Upper lobe of left lung (tissue), 6 donors: Measurements from ENCODE around the gene TMPRSS7. TPM values are rescaled to one million over a fixed set of nuclear protein-coding genes. Genes with fewer than 3 reads are reported as not detected.

Source experiments
- ATAC-seq, 2 donors: fragments of 200-7000 bp; cut with Tn5 transposase; one replicate each; pipeline ENCODE4 v1.9.1; 2022; ENCODE audit warnings: mild to moderate bottlenecking in 2 of 2, moderate library complexity in 2 of 2; ENCODE audit not compliant: low FRiP score in 2 of 2
- DNase-seq, 2 donors: peaks; one replicate each; pipeline ENCODE4 v3.0.0-alpha.2; 2019 to 2020
- H3K27ac ChIP-seq, 4 donors: fragments of 200-600 bp; sonication (generic); one replicate each; pipeline ENCODE4 v1.5.1; 2016 to 2019
- H3K27me3 ChIP-seq, 4 donors: fragments of 200-600 bp; sonication (generic); one replicate each; pipeline ENCODE4 v1.5.1; 2017 to 2019
- H3K36me3 ChIP-seq, 4 donors: fragments of 200-600 bp; sonication (generic); one replicate each; pipeline ENCODE4 v1.5.1; 2016 to 2019
- H3K4me1 ChIP-seq, 4 donors: fragments of 200-600 bp; sonication (generic); one replicate each; pipeline ENCODE4 v1.5.1; 2018 to 2019
- H3K4me3 ChIP-seq, 4 donors: fragments of 200-600 bp; sonication (generic); one replicate each; pipeline ENCODE4 v1.5.1; 2017 to 2019; ENCODE audit warnings: mild to moderate bottlenecking in 2 of 4, moderate library complexity in 1 of 4
- H3K9me3 ChIP-seq, 4 donors: fragments of 200-600 bp; sonication (generic); one replicate each; pipeline ENCODE4 v1.5.1; 2018 to 2019
- EP300 ChIP-seq, 4 donors: sonication (generic); formaldehyde crosslinking; IDR thresholded peaks; one replicate each; pipeline ENCODE4 v1.5.1; 2017; ENCODE audit warnings: antibody characterized with exemption in 4 of 4, control low read depth in 2 of 4
- POLR2A ChIP-seq, 4 donors: fragments of 450-650 bp; IDR thresholded peaks; one replicate each; pipeline ENCODE4 v1.5.1; 2016 to 2017; ENCODE audit warnings: antibody characterized with exemption in 4 of 4, mild to moderate bottlenecking in 2 of 4
- POLR2AphosphoS5 ChIP-seq, 2 donors: sonication (generic); formaldehyde crosslinking; IDR thresholded peaks; one replicate each; pipeline ENCODE4 v1.5.1; 2017; ENCODE audit warnings: antibody characterized with exemption in 2 of 2
- WGBS, 2 donors: methylation state at CpG; one replicate each; pipeline ENCODE4 v1.1.5; 2017 to 2018; 5-methylcytosine and 5-hydroxymethylcytosine counted together
- total RNA-seq, 6 donors: library from RNA; depleted of rRNA in 4 of 6; stranded (reverse); fragments of >200 nt in 4 of 6; gene quantifications; one replicate each; pipeline versions ENCODE4 v1.1.0 to v1.2.1, GENCODE V29; 2016 to 2021
- TF ChIP-seq, protein P1 (sequence below), 6 experiments: fragments of 450-650 bp in 4 of 6; fragments of 200-600 bp in 2 of 6; sonication (generic) in 2 of 6; IDR thresholded peaks; one replicate each; pipeline ENCODE4 v1.5.1; 2016 to 2019; ENCODE audit warnings: antibody characterized with exemption in 6 of 6
- donor health status: DM: no; HTN: no; CAD: no; lungs with moderate emphysema.
- donor health status: DM: no; HTN: yes; CAD: no; lungs with severe emphysema.

TMPRSS7 gene, protein sequence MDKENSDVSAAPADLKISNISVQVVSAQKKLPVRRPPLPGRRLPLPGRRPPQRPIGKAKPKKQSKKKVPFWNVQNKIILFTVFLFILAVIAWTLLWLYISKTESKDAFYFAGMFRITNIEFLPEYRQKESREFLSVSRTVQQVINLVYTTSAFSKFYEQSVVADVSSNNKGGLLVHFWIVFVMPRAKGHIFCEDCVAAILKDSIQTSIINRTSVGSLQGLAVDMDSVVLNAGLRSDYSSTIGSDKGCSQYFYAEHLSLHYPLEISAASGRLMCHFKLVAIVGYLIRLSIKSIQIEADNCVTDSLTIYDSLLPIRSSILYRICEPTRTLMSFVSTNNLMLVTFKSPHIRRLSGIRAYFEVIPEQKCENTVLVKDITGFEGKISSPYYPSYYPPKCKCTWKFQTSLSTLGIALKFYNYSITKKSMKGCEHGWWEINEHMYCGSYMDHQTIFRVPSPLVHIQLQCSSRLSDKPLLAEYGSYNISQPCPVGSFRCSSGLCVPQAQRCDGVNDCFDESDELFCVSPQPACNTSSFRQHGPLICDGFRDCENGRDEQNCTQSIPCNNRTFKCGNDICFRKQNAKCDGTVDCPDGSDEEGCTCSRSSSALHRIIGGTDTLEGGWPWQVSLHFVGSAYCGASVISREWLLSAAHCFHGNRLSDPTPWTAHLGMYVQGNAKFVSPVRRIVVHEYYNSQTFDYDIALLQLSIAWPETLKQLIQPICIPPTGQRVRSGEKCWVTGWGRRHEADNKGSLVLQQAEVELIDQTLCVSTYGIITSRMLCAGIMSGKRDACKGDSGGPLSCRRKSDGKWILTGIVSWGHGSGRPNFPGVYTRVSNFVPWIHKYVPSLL
- under 1 TPM in 3 of 6 donors, not detected in 3; 0.15 to 0.39 (median 0.29) TPM for total RNA-seq

DNA sequence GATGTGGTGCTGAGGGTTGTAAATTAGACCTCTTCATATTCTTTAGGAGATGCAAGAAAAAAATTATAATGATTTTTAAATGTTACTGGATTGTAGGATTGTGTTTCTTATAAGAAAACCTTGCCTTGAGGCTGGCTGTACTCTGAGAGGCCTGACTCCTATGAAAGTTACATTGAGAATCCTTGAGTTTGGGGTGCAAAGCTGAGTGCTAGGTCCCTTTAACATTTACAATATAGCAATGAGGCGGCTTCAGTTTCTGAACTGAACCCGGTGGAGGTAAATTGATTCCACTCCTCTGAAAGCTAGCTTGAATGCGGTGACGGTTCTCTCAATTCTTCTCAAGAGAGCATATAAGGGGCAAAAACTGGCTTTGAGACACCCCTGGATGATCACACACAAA, at the start of gene TMPRSS7:
TSS of gene TMPRSS7 (plus strand) at position 301 of the 400 bp plus-strand sequence. CDS start 110 bp downstream, outside the sequence.
- H3K27ac ChIP-seq: no peak within 1 kb of the TSS
- ATAC-seq (no peak), DNase-seq (no peak)
- H3K36me3 ChIP-seq: no peaks in the 10 kb centered on the region
- TF ChIP-seq POLR2A (IDR thresholded peaks at IDR 0.05): no peak
- TF ChIP-seq EP300 (IDR thresholded peaks at IDR 0.05): no peak
- TF ChIP-seq, protein P1, sequence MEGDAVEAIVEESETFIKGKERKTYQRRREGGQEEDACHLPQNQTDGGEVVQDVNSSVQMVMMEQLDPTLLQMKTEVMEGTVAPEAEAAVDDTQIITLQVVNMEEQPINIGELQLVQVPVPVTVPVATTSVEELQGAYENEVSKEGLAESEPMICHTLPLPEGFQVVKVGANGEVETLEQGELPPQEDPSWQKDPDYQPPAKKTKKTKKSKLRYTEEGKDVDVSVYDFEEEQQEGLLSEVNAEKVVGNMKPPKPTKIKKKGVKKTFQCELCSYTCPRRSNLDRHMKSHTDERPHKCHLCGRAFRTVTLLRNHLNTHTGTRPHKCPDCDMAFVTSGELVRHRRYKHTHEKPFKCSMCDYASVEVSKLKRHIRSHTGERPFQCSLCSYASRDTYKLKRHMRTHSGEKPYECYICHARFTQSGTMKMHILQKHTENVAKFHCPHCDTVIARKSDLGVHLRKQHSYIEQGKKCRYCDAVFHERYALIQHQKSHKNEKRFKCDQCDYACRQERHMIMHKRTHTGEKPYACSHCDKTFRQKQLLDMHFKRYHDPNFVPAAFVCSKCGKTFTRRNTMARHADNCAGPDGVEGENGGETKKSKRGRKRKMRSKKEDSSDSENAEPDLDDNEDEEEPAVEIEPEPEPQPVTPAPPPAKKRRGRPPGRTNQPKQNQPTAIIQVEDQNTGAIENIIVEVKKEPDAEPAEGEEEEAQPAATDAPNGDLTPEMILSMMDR (IDR thresholded peaks at IDR 0.05): no peak
- no peak for TF ChIP-seq POLR2AphosphoS5 (IDR thresholded peaks at IDR 0.05)
- H3K4me1 ChIP-seq: no peaks in the 10 kb centered on the region
- H3K9me3 ChIP-seq: no peaks in the 10 kb centered on the region
- H3K27me3 ChIP-seq: no peaks in the 10 kb centered on the region
- WGBS, 2 donors: 94 to 97% methylated on average over 4 of the region's 4 CpGs
- H3K4me3 ChIP-seq: no peak within 1 kb of the TSS

DNA sequence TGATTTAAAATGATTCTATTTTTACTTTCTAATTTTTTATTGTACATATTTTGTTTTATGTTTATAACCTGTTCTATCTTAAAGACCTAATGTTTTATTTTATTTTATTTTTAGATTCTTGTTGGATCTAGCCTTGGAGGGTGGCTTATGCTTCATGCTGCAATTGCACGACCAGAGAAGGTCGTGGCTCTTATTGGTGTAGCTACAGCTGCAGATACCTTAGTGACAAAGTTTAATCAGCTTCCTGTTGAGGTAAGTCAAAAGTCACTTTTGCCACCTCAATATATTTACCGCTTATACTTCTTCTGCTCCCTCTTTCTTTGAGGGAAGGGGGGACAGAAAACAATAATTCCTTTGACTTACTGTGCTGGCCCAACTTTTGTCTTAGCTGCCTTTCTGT, 47.7 kb upstream of the TMPRSS7 start:
- Histone ChIP-seq H3K27ac (no peak overlapping the region), H3K36me3 (peaks cover 3 to 41% (median 14%) of the 10 kb centered on the region in 4 donors), H3K4me1 (peaks cover 0 to 7% (median 0%) of the 10 kb centered on the region in 4 donors), H3K27me3 (no peaks in the 10 kb centered on the region), H3K9me3 (no peaks in the 10 kb centered on the region), H3K4me3 (no peak overlapping the region)
- WGBS, 2 donors: 82 to 91% methylated on average over 3 of the region's 3 CpGs
- no peak for ATAC-seq
- no peak for DNase-seq
- TF ChIP-seq POLR2A (IDR thresholded peaks at IDR 0.05): no peak
- TF ChIP-seq, protein P1 (IDR thresholded peaks at IDR 0.05): no peak
- no peak for TF ChIP-seq POLR2AphosphoS5 (IDR thresholded peaks at IDR 0.05)
- no peak for TF ChIP-seq EP300 (IDR thresholded peaks at IDR 0.05)

DNA sequence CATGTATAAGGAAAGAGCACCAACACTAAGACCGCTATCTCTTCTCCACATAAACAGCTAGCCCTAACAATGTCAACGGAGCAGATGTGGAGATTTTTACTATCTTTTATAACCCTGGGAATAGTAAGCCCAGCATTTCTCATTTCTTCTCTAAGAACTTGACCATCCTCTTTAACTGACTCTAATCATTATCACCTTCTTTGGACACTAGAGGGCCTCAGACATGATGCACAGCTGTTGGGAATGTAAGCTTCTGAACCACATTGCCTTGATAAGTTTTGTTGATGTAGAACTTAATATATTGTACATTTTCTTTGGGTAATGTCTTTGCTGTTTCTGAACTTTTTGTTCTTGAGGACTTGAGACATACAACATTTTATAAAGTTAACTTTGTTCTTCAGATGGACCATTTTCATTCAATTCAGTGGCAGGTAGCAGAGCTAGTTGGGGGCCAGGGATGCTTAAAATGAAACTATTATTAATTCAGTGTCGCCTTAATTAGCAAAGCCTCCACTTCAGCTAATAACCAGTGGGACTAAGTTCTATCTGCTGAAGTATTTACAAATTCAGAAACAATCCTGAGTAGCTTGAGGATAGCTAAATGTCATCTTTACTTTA, 45.4 kb upstream of the TMPRSS7 start:
- Histone ChIP-seq H3K9me3 (no peaks in the 10 kb centered on the region), H3K36me3 (peaks cover 3 to 57% (median 16%) of the 10 kb centered on the region in 4 donors), H3K4me1 (no peaks in the 10 kb centered on the region), H3K4me3 (no peak overlapping the region), H3K27ac (no peak overlapping the region), H3K27me3 (no peaks in the 10 kb centered on the region)
- WGBS, 2 donors: 66 to 69% methylated on average over 3 of the region's 3 CpGs
- DNase-seq (no peak), ATAC-seq (peak in 1 of 2 donors; percentile 79)
- TF ChIP-seq POLR2AphosphoS5 (IDR thresholded peaks at IDR 0.05): no peak
- TF ChIP-seq, protein P1 (IDR thresholded peaks at IDR 0.05): peak in 5 of 6 experiments; percentile 47 to 61 (median 59)

DNA sequence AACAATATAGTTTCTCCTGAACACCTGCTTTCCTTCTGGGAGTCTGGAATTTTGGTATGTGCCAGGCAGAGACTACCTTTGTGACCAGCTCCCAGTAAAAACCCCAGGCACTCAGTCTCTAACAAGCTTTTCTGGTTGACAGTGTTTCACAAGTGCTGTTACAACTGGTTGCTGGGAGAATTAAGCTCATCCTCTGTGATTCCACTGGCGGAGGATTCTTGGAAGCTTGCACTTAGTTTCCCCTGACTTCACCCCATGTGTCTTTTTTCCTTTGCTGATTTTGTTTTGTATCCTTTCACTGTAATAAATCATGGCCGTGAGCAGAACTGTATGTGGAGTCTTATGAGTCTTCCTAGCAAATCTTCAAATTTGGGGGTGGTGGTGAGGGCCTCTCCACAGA, 41.5 kb upstream of the TMPRSS7 start:
- DNase-seq: no peak
- no peak for TF ChIP-seq POLR2AphosphoS5 (IDR thresholded peaks at IDR 0.05)
- TF ChIP-seq POLR2A (IDR thresholded peaks at IDR 0.05): no peak
- TF ChIP-seq, protein P1 (IDR thresholded peaks at IDR 0.05): no peak
- no peak for TF ChIP-seq EP300 (IDR thresholded peaks at IDR 0.05)
- Histone ChIP-seq H3K9me3 (no peaks in the 10 kb centered on the region), H3K27me3 (no peaks in the 10 kb centered on the region), H3K36me3 (peaks cover 3 to 39% (median 7%) of the 10 kb centered on the region in 4 donors), H3K27ac (no peak overlapping the region), H3K4me3 (no peak overlapping the region), H3K4me1 (no peaks in the 10 kb centered on the region)
- WGBS, 2 donors: 84 to 100% methylated on average over 2 of the region's 2 CpGs
- ATAC-seq: no peak
